ENCODE results near the gene C19orf67.

Gene C19orf67

DNA sequence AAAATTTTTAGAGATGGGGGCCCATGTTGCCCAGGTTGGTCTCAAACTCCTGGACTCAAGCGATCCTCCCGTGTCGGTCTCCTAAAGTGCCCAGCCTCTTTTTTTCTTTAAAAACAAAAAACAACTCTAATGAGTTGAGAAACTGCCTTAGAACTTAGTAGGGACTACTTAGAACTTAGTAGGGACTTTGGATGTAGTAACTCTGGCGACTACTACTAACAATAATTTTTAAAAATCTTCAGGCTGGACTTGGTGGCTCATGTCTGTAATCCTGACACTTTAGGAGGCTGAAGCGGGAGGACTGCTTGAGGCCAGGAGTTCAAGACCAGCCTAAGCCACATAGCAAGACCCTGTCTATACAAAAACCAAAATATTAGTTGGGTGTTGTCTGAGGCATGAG, 515 bp upstream of the C19orf67 start:
- no peak for DNase-seq (ENCODE audit: low read depth in 2 of 2, low spot score in 1 of 2)

DNA sequence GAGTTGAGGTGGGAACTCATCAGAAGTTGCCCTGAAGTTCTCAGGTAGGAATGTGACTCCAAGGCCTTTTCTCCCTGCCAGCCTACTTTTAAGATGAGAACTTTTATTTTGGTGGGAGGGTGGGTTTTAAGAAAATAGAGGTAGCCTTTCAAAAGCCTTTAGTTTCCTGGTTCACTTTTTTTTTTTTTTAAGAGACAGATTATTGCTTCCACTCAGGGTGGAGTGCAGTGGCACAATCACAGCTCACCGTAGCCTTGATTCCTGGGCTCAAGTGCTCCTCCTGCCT, 3.0 kb downstream of the C19orf67 start:
- DNase-seq (ENCODE audit: low read depth in 2 of 2, low spot score in 1 of 2) = no peak

DNA sequence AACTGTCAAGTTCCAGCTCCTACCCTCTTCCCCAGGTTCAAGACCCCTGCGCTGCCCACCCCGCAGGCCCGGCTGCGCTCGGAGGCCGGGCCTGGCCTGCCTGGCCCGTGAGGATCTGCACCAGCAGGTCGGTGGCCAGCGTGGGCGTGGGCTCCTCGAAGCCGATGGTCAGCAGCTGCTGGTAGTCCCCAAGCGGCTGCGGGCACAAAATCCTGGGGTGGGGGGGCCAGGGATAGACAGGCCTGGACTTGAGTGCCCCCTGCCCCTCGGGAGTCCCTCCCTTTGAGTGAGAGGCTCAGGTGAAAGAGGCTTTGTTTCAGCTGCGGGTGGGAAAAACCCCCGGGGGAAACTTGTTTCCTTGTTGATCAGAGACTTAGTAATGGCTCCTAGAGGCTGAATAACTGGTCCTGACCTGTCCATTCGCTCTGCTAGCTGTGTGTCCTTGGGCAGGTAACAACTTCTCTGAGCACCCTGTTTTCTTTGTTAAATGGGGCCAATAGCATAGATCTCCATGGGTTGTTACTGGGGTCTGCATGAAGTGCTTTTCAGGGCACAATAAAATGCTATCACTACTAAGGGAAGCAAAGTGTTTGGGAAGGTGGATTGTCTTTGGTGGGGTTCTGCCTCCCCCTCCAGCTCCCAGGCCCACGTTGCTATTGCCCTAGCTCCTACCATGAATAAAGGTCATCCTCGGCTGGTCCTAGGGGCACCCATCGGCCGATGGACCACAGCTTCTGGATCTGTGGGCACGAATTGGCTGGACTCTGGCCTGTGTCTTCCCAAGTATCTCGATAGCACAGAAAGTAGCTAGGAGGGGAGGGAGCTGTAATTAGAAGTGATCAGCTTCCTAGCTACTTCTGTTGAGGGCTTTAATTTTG, 3.5 kb downstream of the C19orf67 start:
- DNase-seq (ENCODE audit: low read depth in 2 of 2, low spot score in 1 of 2) = no peak

DNA sequence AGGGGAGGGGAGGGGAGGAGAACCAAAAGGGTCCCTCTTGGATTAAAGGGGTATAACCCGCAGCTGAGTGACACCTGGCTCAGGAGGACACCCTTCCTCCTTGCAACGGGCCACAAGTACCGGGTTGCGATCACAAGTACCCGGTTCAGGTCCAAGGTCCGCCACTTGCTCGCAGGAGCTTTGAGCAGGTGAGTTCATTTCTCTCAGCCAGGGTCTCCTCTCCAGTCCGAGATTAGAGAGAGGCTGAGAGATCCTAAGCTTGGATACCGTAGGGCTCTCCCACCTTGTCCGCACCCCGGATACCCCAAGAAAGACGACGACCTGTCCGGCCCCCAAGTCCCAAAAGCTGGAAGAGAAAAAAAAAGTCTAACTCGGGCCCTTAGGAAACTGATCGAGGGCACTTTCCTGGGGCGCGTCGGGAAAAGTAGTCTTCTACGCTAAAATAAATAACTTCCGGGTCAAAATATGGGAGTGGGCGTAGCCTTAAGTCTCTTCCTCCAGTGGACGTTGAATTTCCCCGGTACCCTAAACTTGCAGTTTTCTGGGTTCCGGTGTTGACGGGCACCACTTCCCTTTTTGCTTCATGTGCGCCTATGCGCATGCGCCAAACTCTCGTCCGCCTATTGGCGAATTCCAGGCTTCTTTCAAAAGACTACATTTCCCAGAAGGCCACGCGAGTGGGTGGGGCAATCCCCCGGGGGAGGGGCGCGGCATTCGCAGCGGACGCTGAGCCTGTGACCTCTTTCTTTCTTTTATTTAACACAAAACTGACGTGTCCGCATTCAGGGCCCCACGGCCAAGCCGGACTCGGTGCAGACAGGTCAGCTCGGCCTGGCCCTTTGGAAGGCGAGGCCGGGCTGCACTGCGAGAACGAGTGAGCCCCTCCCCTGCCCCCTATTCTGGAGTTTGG, 4.4 kb downstream of the C19orf67 start:
- DNase-seq (ENCODE audit: low read depth in 2 of 2, low spot score in 1 of 2) = peak; percentile 99 to 100

DNA sequence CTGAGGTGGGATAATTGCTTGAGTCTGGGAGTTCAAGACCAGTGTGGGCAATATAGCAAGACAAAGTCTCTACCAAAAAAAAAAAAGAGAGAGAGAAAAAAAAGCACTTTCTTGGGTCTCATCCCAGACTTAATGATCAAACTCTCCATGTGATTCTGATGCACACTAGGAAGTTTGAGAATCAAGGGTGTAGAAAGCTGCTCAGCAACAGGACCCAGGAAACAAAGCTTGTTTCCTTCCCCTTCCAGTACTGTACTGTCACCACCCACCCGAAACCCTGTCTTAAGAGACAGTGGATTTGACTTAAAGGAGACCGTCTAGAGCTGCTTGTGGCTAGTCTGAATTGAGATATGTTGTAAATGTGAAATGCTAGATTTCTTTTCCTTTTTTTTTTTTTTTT, 7.2 kb downstream of the C19orf67 start:
- no peak for DNase-seq (ENCODE audit: low read depth in 2 of 2, low spot score in 1 of 2)

DNA sequence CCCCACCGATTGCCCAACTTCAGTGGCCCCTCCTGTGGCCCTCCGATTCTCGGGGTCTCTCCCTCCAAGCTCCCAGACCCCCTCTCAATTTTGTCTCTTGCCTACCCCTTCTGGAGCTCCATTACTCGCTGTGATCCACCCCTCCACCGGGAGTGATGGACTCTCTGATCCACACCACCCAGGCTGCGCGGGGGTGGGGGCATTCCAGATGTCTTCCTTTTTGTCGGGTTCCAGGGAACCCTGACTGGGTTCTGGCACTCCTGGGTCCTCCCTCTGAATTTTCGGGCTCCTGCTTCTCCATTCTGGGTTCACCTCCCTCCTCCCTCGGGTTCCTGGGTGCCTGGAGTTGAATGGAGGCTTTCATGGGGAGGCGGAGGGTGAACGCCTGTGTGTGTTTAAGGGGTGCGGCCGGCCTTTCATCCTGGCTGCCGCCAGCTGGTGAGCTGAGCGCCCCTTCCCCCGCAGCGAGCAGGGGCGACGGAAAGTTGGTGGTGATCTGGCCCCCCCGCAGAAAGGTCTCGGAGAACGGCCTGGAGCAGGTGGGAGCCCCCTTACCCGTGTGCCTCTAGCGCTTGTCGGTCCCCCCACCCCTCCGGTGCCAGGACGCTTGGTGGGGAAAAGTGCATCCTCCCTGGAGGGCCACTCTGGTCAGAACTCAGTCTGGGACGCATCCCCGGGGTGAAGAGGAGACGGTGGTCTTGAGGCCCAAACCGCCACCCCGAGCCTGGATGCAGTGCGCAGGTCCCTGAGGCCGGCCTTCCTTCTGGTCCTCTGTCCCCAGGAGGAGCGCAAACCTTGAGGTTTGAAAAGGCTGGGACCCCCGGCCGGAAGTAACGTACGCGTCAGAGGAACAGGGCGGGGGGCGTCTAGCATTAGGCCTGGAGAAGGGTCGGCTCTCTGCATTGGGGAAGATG, 11.4 kb downstream of the C19orf67 start:
- no peak for DNase-seq (ENCODE audit: low read depth in 2 of 2, low spot score in 1 of 2)

DNA sequence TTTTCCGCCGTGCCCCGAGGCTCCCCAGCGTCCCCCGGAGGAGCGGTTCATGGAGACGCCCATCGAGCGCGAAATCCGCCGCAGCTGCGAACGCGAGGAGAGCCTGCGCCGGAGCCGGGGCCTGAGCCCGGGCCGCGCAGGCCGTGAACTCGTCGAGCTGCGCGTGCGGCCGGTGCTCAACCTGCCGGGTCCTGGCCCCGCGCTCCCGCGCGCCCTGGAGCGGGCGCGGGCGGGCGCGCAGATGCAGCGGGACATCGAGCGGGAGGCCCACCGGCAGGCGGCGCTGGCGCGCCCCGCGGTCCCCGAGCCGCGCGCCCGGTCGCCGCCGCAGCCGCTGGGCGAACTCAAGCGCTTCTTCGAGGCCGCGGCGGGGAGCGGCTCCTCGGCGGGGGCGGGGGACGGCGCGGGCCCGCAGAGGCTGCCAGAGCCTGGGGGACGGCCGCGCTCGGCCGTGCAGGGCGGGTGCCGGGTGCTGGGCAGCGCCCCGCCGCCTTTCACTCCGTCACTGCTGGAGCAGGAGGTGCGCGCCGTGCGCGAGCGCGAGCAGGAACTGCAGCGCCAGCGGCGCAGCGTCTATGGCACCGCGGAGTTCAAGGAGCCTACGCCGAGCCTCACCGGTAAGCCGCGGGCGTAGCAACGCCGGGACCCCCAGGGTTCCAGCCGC, 12.2 kb downstream of the C19orf67 start:
- no peak for DNase-seq (ENCODE audit: low read depth in 2 of 2, low spot score in 1 of 2)

DNA sequence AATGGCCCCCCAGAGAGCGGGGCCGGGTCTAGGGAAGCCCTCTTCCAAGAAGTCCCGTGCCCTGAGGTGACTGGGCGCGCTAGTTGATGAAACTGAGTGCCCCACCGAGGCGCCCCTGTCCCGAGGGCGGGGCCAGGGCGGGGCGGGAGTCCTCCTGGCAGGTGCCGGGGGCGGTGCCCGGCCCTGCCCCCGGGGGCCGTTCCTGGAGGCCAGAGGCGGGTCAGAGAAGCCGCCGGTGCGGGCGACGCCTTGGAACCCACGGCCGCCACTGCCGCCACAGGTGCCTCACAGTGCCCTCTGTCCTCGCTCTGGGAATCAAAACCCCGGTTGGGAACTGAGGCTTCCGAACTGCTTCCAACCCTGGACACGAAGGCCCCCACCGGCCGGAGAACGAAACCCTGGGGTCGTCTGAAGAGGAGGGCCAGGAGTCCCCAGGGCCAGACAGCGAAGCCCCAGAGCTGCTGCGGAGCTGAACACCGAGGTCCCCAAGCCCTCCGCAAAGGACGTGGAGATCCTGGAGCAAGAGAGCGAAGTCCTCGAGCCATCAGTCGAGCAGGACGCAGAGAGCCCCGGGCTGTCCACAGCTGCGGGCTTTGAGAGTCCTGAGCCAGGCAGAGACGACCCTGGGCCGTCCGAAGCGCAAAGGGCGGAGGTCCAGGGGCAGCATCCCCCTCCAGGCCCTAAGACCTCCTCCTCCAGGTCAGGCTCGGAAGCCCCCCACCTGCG, 12.9 kb downstream of the C19orf67 start, which contains the start of gene MISP3:
Gene MISP3 (plus strand): TSS at position 252 of the 726 bp plus-strand sequence. CDS start 524 bp downstream, outside the sequence.
- DNase-seq (ENCODE audit: low read depth in 2 of 2, low spot score in 1 of 2) = no peak

DNA sequence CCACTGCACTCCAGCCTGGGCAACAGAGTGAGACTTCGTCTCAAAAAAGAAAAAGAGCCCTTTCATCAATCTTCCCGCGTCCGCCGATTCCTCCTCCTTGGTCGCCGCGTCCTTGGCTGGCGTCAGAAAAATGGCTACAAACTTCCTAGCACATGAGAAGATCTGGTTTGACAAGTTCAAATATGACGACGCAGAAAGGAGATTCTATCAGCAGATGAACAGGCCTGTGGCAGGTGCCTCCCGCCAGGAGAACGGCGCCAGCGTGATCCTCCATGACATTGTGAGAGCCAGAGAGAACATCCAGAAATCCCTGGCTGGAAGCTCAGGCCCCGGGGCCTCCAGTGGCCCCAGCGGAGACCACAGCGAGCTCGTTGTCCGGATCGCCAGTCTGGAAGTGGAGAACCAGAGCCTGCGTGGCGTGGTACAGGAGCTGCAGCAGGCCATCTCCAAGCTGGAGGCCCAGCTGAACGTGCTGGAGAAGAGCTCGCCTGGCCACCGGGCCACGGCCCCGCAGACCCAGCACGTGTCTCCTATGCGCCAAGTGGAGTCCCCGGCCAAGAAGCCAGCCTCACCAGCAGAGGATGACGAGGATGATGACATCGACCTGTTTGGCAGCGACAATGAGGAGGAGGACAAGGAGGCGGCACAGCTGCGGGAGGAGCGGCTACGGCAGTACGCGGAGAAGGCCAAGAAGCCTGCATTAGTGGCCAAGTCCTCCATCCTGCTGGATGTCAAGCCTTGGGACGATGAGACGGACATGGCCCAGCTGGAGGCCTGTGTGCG, 15.1 kb downstream of the C19orf67 start:
- no peak for DNase-seq (ENCODE audit: low read depth in 2 of 2, low spot score in 1 of 2)

DNA sequence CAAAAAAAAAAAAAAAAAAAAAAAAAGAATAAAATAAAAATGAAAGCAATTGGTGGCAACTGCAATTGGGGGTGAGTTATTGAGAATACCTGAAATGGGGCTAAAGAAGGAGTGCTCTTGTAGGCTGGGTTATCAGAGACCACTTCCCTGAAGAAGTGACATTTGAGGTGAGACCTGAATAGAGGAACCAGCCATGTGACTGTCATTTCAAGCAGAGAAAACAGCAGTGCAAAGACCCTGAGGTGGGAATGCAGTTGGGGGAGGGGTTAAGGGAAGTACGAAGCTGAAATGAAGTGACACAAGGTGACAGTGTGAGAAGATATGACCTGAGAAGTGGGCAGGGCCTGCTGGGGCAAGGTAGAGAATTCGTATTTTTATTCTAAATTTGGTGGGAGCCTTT, 19.4 kb downstream of the C19orf67 start:
- DNase-seq (ENCODE audit: low read depth in 2 of 2, low spot score in 1 of 2) = no peak

DNA sequence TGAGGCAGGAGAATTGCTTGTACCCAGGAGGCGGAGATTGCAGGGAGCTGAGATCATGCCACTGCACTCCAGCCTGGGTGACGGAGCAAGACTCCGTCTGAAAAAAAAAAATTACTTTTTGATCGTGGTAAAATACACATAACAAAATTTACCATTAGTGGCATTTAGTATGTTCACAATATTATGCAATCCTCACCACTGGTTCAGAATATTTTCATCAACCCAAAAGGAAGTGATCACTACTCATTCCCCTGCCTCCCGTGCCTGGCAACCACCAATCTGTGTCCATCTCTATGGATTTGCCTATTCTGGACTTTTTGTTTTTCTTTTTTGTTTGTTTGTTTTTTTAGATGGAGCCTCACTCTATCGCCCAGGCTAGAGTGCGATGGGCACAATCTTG, 22.5 kb downstream of the C19orf67 start:
- DNase-seq (ENCODE audit: low read depth in 2 of 2, low spot score in 1 of 2) = no peak

DNA sequence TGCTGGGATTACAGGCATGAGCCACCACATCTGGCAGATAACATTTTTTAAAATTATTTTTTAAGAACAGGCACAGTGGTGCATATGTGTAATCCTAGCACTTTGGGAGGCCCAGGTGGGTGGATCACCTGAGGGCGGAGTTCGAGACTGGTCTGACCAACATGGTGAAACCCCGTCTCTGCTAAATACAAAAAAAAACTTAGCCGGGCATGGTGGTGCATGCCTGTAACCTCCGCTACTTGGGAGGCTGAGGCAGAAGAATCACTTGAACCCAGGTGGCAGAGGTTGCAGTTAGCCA, 23.1 kb downstream of the C19orf67 start:
- no peak for DNase-seq (ENCODE audit: low read depth in 2 of 2, low spot score in 1 of 2)

DNA sequence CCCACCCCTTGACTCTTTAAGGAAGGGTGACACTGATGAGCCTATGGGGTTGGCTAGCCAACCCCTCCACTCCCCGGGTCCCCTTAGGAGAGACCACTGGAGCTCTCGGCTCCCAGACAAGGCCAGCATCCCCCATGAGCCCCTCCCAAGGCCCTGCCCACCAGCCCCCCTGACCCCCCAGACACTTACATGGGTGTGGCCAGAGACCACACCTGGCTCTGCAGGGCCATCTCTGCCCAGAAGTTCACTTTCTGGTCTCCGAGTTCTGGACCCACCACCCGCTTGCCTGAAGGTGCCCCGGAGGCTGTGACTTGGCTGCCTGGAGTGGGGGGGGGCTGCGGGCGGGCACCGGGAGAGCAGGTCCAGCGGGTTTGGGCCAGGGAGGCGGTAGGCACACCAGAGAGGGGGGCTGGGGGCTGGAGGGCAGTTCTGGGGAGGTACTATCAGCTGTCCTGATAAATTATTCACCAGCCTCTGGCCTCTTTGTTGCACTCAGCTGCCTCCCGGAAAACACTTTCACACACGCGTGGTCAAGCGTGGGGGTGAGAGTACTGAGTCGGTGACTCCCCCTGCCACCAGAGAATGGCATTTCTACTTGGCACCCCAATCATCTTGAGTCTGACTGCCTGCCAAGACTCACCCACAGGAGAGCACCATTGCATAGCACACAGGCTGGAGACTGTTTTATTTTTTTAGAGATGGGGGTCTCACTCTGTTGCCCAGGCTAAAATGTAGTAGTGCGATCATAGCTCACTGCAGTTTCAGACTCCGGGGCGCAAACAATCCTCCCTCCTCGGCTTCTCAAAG, 23.6 kb downstream of the C19orf67 start, which contains the start of gene PALM3:
Gene PALM3 (minus strand): TSS at position 326 of the 807 bp plus-strand sequence. CDS start 96 bp downstream, at position 230.
- DNase-seq (ENCODE audit: low read depth in 2 of 2, low spot score in 1 of 2) = no peak

DNA sequence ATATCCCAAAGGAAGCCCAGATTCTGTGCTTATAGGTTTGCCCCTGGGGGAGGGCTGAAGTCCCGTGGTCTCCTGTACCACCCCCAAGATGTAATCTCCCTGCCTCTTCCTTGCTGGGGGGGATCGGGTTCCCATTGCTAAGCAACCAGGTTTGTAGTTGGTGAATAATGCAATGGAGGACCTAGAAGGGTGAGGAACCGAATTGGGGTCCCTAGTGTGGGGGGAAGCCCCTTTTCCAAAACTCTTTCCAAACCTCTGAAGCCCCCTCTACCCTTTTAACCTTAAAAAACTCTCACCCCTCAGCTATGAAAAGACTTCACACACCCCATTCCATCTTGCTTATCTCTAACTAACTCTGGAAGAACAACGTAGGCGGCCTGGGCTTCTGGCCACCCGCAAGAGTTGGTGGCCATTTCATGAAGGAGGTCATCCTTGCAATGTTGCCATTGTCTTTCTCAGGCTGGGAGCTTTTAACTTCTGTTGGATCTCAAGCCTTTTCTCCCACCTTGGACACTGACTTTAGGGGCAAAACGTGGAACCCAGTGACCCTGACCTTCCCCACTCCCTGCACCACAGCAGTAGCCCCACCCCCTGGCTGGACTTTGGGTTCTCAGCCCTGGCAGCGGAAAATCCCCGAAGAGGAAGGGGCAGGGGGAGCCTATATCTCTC, 24.4 kb downstream of the C19orf67 start:
- DNase-seq (ENCODE audit: low read depth in 2 of 2, low spot score in 1 of 2) = no peak

DNA sequence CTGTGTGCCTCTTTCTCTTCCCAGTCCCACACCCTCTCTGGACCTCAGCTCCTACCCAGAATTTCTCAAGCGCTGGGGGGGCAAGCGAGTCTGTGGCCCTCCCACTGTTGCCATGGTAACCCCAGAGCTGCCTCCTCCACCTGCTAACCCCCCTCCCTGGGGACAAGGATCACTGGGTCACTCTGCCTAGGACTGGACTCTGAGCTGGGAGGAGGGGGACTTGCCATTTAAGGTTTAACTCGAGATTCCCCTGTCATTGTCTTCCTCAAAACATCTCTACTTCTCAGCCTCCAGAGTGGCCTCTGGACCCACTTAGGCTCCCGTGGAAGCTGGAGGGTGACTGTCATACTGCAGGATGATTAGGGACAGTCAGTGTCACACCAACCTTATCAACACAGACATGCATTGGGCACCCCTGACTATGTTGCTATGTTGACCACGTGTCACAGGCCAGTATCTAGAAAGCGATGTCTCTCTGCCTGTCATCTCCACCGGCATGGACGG, 25.9 kb downstream of the C19orf67 start:
- no peak for DNase-seq (ENCODE audit: low read depth in 2 of 2, low spot score in 1 of 2)

DNA sequence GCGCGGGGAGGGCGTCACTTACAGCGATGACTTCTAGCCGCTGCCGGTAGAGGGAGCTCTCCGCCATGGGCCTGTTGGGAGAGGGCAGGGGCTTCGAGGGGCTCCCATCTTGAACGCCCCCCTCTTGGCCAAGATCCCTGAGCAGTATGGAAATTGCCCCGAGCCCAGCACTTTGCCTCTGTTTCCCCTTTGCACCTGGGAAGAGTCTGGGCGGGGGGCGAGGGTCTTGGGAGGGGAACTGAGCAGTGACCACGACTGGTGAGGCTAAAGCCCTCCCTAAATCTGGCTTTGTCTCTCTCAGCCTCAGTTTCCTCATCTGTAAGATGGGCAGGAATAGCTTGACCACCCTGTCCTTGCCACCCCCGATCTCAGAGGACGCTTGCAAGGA, 26.5 kb downstream of the C19orf67 start:
- no peak for DNase-seq (ENCODE audit: low read depth in 2 of 2, low spot score in 1 of 2)

DNA sequence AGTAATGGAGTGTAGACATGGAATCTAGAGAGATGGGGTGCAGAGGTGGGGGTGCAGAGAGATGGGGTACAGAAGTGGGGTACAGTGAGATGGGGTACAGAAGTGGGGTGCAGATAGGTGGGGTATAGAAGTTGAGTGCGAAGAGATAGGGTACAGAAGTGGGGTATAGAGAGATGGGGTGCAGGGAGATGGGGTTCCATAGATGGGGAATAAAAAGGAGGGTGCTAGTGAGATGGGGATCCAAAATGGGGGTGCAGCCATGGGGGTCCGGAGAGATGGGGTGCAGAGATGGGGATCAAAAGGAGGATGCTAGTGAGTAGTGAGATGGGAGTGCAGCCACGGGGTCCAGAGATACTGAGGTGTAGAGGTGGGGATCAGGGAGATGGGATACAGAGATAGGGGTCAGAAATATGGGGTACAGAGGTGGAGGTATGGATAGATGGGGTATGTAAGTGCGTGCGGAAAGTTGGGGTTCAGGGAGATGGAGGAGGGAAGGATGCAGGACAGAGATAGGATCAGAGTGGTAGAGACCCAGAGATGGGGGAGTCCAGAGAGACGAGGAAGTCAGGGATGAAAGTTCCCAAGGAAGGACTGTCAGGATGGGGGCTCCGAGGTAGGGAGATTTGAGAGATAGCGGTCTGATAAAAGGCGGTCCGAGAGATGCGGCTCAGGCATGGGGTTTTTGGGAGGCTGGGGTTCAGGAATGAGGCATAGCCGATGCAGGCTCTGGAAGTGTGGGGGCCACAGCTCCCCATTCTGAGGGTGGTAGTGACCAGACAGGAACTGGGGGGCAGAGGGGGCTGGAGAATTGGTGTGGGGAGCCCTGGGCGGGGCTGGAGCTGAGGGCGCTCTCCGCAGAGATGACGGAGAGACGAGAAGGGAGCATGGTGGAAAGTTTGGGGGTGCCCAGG, 27.1 kb downstream of the C19orf67 start:
- DNase-seq (ENCODE audit: low read depth in 2 of 2, low spot score in 1 of 2) = no peak
